Vagina (tissue), 2 donors: ENCODE data around the gene ESPL1. TPM values are rescaled to one million over a fixed set of nuclear protein-coding genes. Genes with fewer than 3 reads are reported as not detected.
A peak's percentile ranks its signal among the peaks of the same experiment; 100 is the strongest.

Experiments used
- DNase-seq, 2 donors: peaks; one replicate each; pipeline ENCODE4 v3.0.0-alpha.2; 2017; ENCODE audit errors: extremely low spot score in 2 of 2
- H3K27ac ChIP-seq: fragments of 200-600 bp; sonication (generic); one replicate; pipeline ENCODE4 v1.5.1; 2019
- H3K27me3 ChIP-seq: fragments of 200-600 bp; sonication (generic); one replicate; pipeline ENCODE4 v1.5.1; 2019
- H3K36me3 ChIP-seq, 2 donors: fragments of 200-600 bp; sonication (generic); one replicate each; pipeline ENCODE4 v1.5.1; 2017 to 2019
- H3K4me1 ChIP-seq: fragments of 200-600 bp; sonication (generic); one replicate; pipeline ENCODE4 v1.5.1; 2019
- H3K4me3 ChIP-seq, 2 donors: fragments of 200-600 bp; sonication (generic); 1 replicate in 1 of 2; 2 replicates in 1 of 2; pipeline ENCODE4 v1.5.1; 2016 to 2019
- H3K9me3 ChIP-seq: fragments of 200-600 bp; sonication (generic); one replicate; pipeline ENCODE4 v1.5.1; 2019
- POLR2A ChIP-seq, 2 donors: fragments of 450-650 bp; IDR thresholded peaks; one replicate each; pipeline ENCODE4 v1.6.1; 2017; ENCODE audit warnings: antibody characterized with exemption in 2 of 2, mild to moderate bottlenecking in 2 of 2, moderate library complexity in 2 of 2
- POLR2AphosphoS5 ChIP-seq, 2 donors: sonication (generic); formaldehyde crosslinking; IDR thresholded peaks; one replicate each; pipeline ENCODE4 v1.9.0; 2017; ENCODE audit warnings: antibody characterized with exemption in 2 of 2, mild to moderate bottlenecking in 2 of 2, low read depth in 1 of 2; ENCODE audit not compliant: insufficient read depth in 1 of 2
- intact Hi-C: fragments of 100-400 bp; cut with DNase I; formaldehyde crosslinking; loops from one replicate; pipeline ENCODE4 v1.15.1; 2023
- total RNA-seq: library from RNA; depleted of rRNA; stranded (reverse); fragments of >200 nt; gene quantifications from one replicate; pipeline ENCODE4 v1.2.3, GENCODE V29; 2016
- TF ChIP-seq, protein P1 (sequence below), 3 experiments: fragments of 450-650 bp in 2 of 3; fragments of 200-600 bp in 1 of 3; sonication (generic) in 1 of 3; IDR thresholded peaks; one replicate each; pipeline ENCODE4 v1.5.1; 2017 to 2019; ENCODE audit warnings: antibody characterized with exemption in 3 of 3, mild to moderate bottlenecking in 2 of 3, moderate library complexity in 2 of 3

ESPL1 gene
- total RNA-seq, 1 donor from 2014 or later = 17.7 TPM

DNA sequence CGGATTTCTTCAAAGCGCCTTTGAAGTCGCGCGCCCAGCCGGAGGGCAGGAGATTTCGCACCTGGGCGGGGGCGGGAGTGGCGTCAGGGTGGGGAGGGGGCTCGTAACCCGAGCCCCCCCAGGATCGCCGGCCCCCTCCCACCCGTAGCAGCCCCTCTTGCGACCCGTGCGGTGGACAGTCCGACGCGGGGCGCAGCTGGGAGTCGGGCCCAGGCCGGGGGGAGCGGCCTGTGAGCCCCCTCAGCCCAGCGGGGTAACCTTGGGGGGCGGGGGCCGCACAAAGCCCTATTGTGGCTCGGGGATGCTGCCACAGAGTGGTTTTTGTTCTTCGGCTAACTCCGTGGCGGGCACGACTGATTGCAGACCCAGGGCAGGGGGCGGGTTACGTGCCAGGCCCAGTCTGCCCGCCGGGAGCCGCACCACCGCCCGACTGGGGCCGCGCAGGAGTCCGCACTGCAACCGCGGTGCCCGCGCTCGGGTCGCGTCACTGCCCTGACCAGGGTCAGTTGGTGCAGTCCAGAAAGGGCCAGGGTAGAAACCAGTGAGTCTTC, 57.5 kb downstream of the ESPL1 start:
- Histone ChIP-seq H3K36me3 (no peaks in the 10 kb centered on the region), H3K27me3 (no peaks in the 10 kb centered on the region), H3K9me3 (no peaks in the 10 kb centered on the region), H3K27ac (peak overlapping the region; percentile 93), H3K4me1 (peaks cover 38% of the 10 kb centered on the region), H3K4me3 (peak overlapping the region; percentile 71 to 80)
- intact Hi-C loops = loop anchor here (2.0 kb wide), 1 partner anchor 19 kb away; no protein-coding TSS in a partner anchor
- TF ChIP-seq, protein P1, sequence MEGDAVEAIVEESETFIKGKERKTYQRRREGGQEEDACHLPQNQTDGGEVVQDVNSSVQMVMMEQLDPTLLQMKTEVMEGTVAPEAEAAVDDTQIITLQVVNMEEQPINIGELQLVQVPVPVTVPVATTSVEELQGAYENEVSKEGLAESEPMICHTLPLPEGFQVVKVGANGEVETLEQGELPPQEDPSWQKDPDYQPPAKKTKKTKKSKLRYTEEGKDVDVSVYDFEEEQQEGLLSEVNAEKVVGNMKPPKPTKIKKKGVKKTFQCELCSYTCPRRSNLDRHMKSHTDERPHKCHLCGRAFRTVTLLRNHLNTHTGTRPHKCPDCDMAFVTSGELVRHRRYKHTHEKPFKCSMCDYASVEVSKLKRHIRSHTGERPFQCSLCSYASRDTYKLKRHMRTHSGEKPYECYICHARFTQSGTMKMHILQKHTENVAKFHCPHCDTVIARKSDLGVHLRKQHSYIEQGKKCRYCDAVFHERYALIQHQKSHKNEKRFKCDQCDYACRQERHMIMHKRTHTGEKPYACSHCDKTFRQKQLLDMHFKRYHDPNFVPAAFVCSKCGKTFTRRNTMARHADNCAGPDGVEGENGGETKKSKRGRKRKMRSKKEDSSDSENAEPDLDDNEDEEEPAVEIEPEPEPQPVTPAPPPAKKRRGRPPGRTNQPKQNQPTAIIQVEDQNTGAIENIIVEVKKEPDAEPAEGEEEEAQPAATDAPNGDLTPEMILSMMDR (IDR thresholded peaks at IDR 0.05) = no peak
- TF ChIP-seq POLR2AphosphoS5 (IDR thresholded peaks at IDR 0.05; ENCODE audit: insufficient read depth in 1 of 2, low read depth in 1 of 2) = no peak
- no peak for TF ChIP-seq POLR2A (IDR thresholded peaks at IDR 0.05)
- no peak for DNase-seq

DNA sequence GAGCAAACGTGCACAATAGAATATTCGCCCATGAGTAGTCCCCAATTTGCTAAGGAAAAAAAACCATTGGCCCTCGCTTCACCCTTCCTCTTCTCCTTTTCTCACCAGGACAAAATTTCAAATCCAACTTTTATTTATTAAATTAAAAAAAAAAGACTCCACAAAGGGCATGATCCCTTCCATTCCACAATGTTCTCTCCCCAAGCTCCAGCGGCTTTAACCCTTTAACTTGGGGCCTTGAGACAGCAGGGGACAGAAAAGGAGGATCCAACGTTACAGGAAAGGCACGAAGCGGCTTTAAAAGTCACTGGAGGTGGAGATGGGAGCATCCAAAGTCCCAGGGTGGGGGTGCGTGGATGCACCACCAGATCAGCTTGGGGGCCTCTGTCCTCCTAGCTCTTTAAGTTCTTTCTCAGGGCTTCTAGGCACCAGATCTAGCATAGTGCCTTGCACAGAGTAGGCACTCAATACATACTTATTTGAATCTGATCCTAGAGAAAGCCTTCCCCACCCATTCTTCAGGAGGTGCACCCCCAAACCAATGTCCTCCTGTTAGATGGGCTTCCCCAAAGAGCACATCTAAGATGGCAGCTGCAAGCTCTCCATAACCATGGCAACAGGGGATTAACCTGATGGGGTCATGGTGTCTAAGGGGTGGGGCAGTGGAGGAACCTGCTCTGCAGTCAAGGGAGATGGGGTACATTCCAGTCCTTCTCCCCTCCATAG, 58.5 kb downstream of the ESPL1 start:
- intact Hi-C loops = no loop called here
- no peak overlapping the region for H3K4me3 ChIP-seq
- no peak overlapping the region for H3K27ac ChIP-seq

DNA sequence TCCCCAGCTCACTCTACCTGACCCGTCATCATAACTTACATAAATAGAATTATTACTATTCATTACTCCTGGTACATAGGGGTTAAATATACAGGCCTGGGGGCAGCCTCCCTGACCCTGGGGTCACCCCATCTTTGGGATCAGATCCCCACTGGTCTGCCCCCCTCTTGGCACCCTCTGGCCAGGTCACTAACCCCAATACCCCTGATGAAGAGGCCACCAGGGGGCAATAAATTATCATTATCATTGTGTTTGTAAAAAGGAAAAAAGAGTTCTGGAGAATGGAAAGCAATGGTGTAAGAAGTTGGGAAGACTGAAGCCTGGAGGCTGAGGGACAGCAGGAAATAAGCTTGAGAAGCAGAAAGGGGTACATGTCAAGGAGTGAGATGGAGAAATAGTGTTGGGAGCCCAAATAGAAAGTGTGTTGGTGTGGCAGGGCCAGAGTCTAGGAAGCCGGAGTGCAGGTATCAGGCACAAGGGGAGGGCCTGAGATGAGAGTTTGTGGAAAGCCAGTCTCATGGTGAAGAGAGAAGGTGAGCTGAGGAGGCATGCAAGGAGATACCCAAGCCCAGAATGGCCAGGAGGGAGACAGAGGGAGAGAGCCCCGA, 59.4 kb downstream of the ESPL1 start:
- intact Hi-C loops = no loop called here
- no peak overlapping the region for H3K27ac ChIP-seq
- H3K36me3 ChIP-seq = no peaks in the 10 kb centered on the region
- H3K4me1 ChIP-seq = peaks cover 24% of the 10 kb centered on the region
- TF ChIP-seq, protein P1 (IDR thresholded peaks at IDR 0.05) = peak in 1 of 3 experiments; percentile 9
- TF ChIP-seq POLR2A (IDR thresholded peaks at IDR 0.05) = no peak
- H3K9me3 ChIP-seq = no peaks in the 10 kb centered on the region
- H3K27me3 ChIP-seq = no peaks in the 10 kb centered on the region
- H3K4me3 ChIP-seq = no peak overlapping the region
- no peak for DNase-seq

More for the DNA sequence above, 58.5 kb downstream of the ESPL1 start:
- H3K4me1 ChIP-seq = peaks cover 33% of the 10 kb centered on the region
- DNase-seq = no peak
- TF ChIP-seq, protein P1 (IDR thresholded peaks at IDR 0.05) = no peak
- TF ChIP-seq POLR2AphosphoS5 (IDR thresholded peaks at IDR 0.05; ENCODE audit: insufficient read depth in 1 of 2, low read depth in 1 of 2) = no peak
- TF ChIP-seq POLR2A (IDR thresholded peaks at IDR 0.05) = no peak
- H3K9me3 ChIP-seq = no peaks in the 10 kb centered on the region
- no peaks in the 10 kb centered on the region for H3K36me3 ChIP-seq
- H3K27me3 ChIP-seq = no peaks in the 10 kb centered on the region

DNA sequence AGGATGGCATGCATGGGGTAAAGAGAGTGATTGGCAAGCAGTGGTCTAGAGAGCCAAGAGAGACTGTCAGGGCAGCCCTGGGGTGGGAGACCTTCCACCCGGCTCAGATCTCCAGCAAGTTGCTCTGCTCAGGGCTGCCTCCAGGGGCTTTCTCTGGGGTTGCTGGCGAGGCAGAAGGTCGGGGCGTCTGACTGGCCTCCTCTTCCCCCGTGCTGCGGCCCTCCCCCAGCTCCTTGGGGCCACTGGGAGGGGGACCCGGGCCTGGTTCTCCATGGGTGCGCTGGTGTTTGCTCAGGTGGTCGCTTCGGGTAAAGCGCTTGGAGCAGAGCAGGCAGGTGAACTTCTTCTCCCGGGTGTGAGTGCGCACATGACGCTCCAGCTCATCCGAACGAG, 59.9 kb downstream of the ESPL1 start:
- DNase-seq = no peak

More for the DNA sequence above, 59.9 kb downstream of the ESPL1 start:
- H3K27ac ChIP-seq = no peak overlapping the region
- H3K9me3 ChIP-seq = no peaks in the 10 kb centered on the region
- no peaks in the 10 kb centered on the region for H3K27me3 ChIP-seq
- H3K4me1 ChIP-seq = peaks cover 23% of the 10 kb centered on the region
- no peaks in the 10 kb centered on the region for H3K36me3 ChIP-seq
- H3K4me3 ChIP-seq = no peak overlapping the region
- intact Hi-C loops = no loop called here
- TF ChIP-seq POLR2A (IDR thresholded peaks at IDR 0.05) = no peak
- TF ChIP-seq, protein P1 (IDR thresholded peaks at IDR 0.05) = no peak
- TF ChIP-seq POLR2AphosphoS5 (IDR thresholded peaks at IDR 0.05; ENCODE audit: insufficient read depth in 1 of 2, low read depth in 1 of 2) = no peak
